VCaP (cell line): ENCODE results near the gene CXCL3.

Experiments used
- H3K27ac ChIP-seq: fragments of 450-650 bp; 2 replicates; pipeline ENCODE4 v1.5.1; 2017
- TF ChIP-seq, protein P1 (sequence below): fragments of 450-650 bp; conservative IDR thresholded peaks from 2 replicates; pipeline ENCODE4 v1.5.1; 2017; ENCODE audit warnings: mild to moderate bottlenecking, moderate library complexity

CXCL3 gene

DNA sequence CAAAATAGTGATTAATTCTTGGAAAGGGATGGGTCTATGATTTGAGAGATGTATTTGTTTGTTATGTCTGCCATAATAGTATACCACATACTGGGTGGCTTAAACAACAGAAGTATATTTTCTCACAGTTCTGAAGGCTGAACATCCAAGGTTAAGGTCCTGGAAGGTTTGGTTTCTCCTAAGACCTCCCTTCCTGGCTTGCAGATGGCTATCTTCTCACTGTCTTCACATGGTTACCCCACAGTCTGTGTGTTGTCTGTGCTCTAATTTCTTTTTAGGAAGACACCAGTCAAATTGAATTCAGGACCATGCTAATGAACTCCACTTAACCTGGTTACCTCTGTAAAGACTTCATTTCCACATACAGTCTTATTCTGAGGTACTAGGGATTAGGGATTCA, 34.9 kb upstream of the CXCL3 start:
- TF ChIP-seq, protein P1, sequence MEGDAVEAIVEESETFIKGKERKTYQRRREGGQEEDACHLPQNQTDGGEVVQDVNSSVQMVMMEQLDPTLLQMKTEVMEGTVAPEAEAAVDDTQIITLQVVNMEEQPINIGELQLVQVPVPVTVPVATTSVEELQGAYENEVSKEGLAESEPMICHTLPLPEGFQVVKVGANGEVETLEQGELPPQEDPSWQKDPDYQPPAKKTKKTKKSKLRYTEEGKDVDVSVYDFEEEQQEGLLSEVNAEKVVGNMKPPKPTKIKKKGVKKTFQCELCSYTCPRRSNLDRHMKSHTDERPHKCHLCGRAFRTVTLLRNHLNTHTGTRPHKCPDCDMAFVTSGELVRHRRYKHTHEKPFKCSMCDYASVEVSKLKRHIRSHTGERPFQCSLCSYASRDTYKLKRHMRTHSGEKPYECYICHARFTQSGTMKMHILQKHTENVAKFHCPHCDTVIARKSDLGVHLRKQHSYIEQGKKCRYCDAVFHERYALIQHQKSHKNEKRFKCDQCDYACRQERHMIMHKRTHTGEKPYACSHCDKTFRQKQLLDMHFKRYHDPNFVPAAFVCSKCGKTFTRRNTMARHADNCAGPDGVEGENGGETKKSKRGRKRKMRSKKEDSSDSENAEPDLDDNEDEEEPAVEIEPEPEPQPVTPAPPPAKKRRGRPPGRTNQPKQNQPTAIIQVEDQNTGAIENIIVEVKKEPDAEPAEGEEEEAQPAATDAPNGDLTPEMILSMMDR = no peak
- no peak overlapping the region for H3K27ac ChIP-seq

DNA sequence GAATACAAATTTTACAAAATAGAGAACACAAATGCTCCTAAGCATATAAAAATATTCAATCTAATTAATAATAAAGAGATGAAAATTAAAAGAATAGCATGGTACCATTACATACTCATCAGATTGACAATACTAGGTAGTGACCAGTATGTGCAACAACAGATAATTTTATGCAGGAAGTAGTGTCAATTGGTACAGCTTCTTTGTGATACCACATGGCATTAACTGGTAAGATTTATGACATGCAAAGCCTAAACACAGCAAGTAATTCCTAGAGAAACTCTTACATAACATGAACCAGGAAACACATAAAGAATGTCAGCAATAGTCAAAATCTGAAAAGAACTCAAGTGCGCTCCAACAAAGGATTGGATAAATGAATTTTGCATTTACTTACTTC, 34.2 kb upstream of the CXCL3 start:
- TF ChIP-seq, protein P1 = no peak
- H3K27ac ChIP-seq = no peak overlapping the region

DNA sequence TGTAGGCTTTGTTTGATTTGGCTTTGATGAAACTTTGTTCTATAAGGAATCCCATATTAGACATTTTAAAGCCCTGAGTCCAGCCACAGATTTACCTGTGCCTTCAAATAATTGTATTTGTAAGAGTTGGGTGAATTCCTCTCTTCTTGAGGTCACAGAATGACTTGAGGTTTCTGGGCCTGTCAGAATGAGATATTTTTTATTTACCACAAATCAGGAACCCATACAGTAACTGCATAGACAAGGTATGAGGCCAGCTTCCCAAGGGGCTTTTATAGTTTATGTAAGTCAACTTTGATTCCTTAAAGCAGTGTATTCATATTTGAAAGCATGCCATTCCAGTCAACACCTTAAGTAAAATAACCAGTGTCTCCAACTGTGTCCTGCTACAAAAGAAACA, 29.1 kb upstream of the CXCL3 start:
- no peak overlapping the region for H3K27ac ChIP-seq
- TF ChIP-seq, protein P1 = no peak

DNA sequence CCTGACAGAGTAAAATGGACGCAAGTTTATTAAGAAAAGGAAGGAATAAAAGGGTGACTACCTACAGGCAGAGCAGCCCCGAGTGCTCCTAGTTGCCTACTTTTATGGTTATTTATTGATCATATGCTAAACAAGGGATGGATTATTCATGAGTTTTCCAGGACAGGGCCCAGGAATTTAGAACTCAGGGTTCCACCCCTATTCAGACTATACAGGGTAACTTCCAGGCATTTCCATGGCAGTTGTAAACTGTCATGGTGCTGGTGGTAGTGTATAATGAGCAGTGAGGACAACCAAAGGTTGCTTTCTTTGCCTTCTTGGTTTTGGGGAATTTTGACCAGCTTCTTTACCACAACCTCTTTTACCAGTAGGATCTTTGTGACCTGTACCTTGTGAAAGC, 27.7 kb upstream of the CXCL3 start:
- TF ChIP-seq, protein P1 = no peak
- H3K27ac ChIP-seq = no peak overlapping the region

DNA sequence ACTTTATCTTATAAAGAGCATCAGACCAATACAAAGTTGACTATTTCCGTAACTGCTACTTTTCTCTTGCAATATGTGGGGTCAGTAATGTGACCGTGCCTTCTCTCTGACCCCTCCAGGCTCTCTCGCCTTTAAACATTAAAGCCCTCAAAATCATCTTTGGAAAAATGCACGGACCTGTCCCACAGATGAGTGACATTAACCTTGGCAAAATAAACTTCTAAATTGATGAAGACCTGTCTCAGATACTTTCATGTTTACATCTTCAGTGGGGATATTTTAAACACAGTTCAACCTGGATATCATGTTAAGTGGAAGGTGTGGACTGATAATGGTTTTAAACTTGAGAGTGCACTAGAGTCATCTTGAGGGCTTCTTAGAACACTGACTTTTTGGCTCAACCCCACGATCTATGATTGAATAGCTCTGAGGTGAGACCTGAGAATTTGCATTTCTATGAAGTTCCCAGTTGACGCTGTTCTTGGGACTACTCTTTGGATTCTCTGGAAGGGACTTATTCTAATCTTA, 26.7 kb upstream of the CXCL3 start:
- no peak overlapping the region for H3K27ac ChIP-seq
- TF ChIP-seq, protein P1 = no peak

DNA sequence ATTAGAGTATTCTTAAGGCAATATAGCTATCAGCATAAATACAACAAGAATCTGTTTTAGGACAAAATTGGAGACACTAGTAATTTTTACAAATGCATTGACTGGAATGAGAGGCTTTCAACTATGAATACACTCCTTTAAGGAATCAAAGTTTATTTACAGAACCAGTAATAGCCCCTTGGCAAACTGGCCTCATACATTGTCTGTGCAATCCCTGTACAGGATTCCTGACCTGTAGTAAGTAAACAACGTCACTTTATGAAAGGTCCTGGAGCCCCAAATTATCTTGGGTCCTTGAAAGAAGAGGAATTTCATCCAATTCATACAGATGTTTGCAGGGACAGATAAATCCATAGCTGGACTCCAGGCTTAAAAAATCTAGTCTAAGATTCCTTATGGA, 25.4 kb upstream of the CXCL3 start:
- TF ChIP-seq, protein P1 = no peak
- H3K27ac ChIP-seq = no peak overlapping the region

DNA sequence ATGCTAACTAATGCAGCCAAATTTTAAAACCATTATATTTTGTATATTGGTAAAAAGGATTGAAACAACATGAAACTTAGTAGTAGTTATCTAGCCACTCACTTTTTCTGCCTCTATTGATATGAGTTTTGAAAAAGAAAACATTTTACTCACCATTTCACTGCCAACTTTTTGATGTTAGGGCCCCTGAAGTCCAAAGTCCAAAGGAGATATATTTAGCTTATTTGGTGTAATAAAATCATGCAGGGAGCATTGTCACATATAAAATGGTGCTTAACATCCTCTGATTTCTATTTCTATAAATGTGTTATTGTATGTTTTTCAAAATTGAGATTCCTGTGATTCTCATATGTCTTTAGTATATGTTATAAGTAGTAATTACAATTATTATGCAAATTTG, 24.5 kb upstream of the CXCL3 start:
- H3K27ac ChIP-seq = no peak overlapping the region
- TF ChIP-seq, protein P1 = no peak
